IMR-90 (cell line): ENCODE measurements around the gene IGSF3. TPM values are rescaled to one million over a fixed set of nuclear protein-coding genes. Genes with fewer than 3 reads are reported as not detected.

Source experiments
- ATAC-seq: fragments of 200-7000 bp; cut with Tn5 transposase; 2 replicates; pipeline ENCODE4 v1.9.1; 2020; ENCODE audit warnings: low read depth, mild to moderate bottlenecking, moderate library complexity
- BruUV-seq: library from RNA; stranded (reverse); fragments of 400-500 nt; replicated peaks from 2 replicates; lab custom pipeline; 2021; lab: Mats Ljungman, UMichigan
- CTCF ChIA-PET: fragments of 300-600 bp; formaldehyde crosslinking; extraction: SDS; loops from one replicate; lab custom pipeline; 2021; ENCODE audit warnings: antibody characterized with exemption; lab: Yijun Ruan, JAX
- POLR2A ChIA-PET: fragments of 300-600 bp; sonication (Branson Sonifier 250); formaldehyde crosslinking; loops from one replicate; lab custom pipeline; 2022; ENCODE audit warnings: antibody characterized with exemption; ENCODE audit not compliant: unreplicated experiment; lab: Charles Lee
- DNase-seq: peaks from one replicate; pipeline ENCODE4 v3.0.0; 2013
- H2AFZ ChIP-seq: replicated peaks from 2 replicates; pipeline ENCODE3; 2013; ENCODE audit warnings: low read length, mild to moderate bottlenecking; ENCODE audit not compliant: poor library complexity
- H2AK5ac ChIP-seq: 2 replicates; pipeline ENCODE4 v1.6.1; 2013; ENCODE audit warnings: low read depth, low read length, inconsistent platforms
- H2AK9ac ChIP-seq: replicated peaks from 2 replicates; pipeline ENCODE3; 2013; ENCODE audit warnings: mild to moderate bottlenecking, low read depth, low read length, moderate library complexity; ENCODE audit not compliant: poor library complexity
- H2BK120ac ChIP-seq: 2 replicates; pipeline ENCODE4 v1.6.1; 2013; ENCODE audit warnings: low read depth, low read length, inconsistent platforms
- H2BK15ac ChIP-seq: 3 replicates; pipeline ENCODE4 v1.6.1; 2013; ENCODE audit warnings: low read depth, low read length, inconsistent platforms
- H2BK20ac ChIP-seq: 2 replicates; pipeline ENCODE4 v1.6.1; 2013; ENCODE audit warnings: low read depth, mild to moderate bottlenecking, inconsistent platforms, low read length, moderate library complexity
- H2BK5ac ChIP-seq: 2 replicates; pipeline ENCODE4 v1.6.1; 2013; ENCODE audit warnings: mild to moderate bottlenecking, low read depth, low read length, inconsistent platforms; ENCODE audit not compliant: poor library complexity, severe bottlenecking
- H3K14ac ChIP-seq: replicated peaks from 2 replicates; pipeline ENCODE4 v1.6.1; 2013; ENCODE audit warnings: low read depth, low read length, inconsistent platforms
- H3K18ac ChIP-seq: 2 replicates; pipeline ENCODE4 v1.6.1; 2013; ENCODE audit warnings: low read depth, low read length, control low read depth
- H3K23ac ChIP-seq: 2 replicates; pipeline ENCODE4 v1.6.1; 2013; ENCODE audit warnings: low read depth, low read length, inconsistent platforms
- H3K27ac ChIP-seq: 2 replicates; pipeline ENCODE4 v1.5.1; 2013; ENCODE audit warnings: mild to moderate bottlenecking, control low read depth, low read length; ENCODE audit not compliant: insufficient read depth
- H3K27me3 ChIP-seq: 2 replicates; pipeline ENCODE4 v1.6.1; 2013; ENCODE audit warnings: low read length; ENCODE audit not compliant: control insufficient read depth, insufficient read depth
- H3K36me3 ChIP-seq: 2 replicates; pipeline ENCODE4 v1.6.1; 2013; ENCODE audit warnings: low read length, mixed read lengths; ENCODE audit not compliant: control insufficient read depth, insufficient read depth
- H3K4ac ChIP-seq: 2 replicates; pipeline ENCODE4 v1.6.1; 2013; ENCODE audit warnings: low read depth, low read length, inconsistent platforms
- H3K4me1 ChIP-seq: 2 replicates; pipeline ENCODE4 v1.6.1; 2013; ENCODE audit warnings: low read length, mixed read lengths; ENCODE audit not compliant: control insufficient read depth, insufficient read depth
- H3K4me2 ChIP-seq: 2 replicates; pipeline ENCODE4 v1.6.1; 2013; ENCODE audit warnings: low read depth, mild to moderate bottlenecking, control low read depth, low read length, moderate library complexity
- H3K4me3 ChIP-seq: 2 replicates; pipeline ENCODE4 v1.5.1; 2013; ENCODE audit warnings: low read depth, mild to moderate bottlenecking, control low read depth, low read length, moderate library complexity; ENCODE audit not compliant: insufficient read depth
- H3K56ac ChIP-seq: 2 replicates; pipeline ENCODE4 v1.6.1; 2013; ENCODE audit warnings: low read length, inconsistent platforms; ENCODE audit not compliant: insufficient read depth; ENCODE audit errors: extremely low read depth
- H3K79me1 ChIP-seq, 2 experiments: 2 replicates each; pipeline ENCODE4 v1.6.1; 2013; ENCODE audit warnings: low read length in 2 of 2, inconsistent platforms in 1 of 2, low read depth in 1 of 2
- H3K9ac ChIP-seq: 2 replicates; pipeline ENCODE4 v1.6.1; 2013; ENCODE audit warnings: low read depth, low read length, control low read depth
- H3K9me1 ChIP-seq: 2 replicates; pipeline ENCODE4 v1.6.1; 2013; ENCODE audit warnings: low read length, inconsistent platforms; ENCODE audit not compliant: insufficient read depth
- H3K9me3 ChIP-seq: 2 replicates; pipeline ENCODE4 v1.6.1; 2013; ENCODE audit warnings: low read length; ENCODE audit not compliant: control insufficient read depth, insufficient read depth
- H4K20me1 ChIP-seq: 2 replicates; pipeline ENCODE4 v1.6.1; 2013; ENCODE audit warnings: low read length, inconsistent platforms; ENCODE audit not compliant: insufficient read depth
- H4K5ac ChIP-seq: 2 replicates; pipeline ENCODE4 v1.6.1; 2013; ENCODE audit warnings: mild to moderate bottlenecking, low read depth, low read length, control low read depth
- H4K8ac ChIP-seq, 2 experiments: 2 replicates each; pipeline ENCODE4 v1.6.1; 2013; ENCODE audit warnings: low read depth in 2 of 2, low read length in 2 of 2, control low read depth in 1 of 2, inconsistent platforms in 1 of 2
- H4K91ac ChIP-seq: 2 replicates; pipeline ENCODE4 v1.6.1; 2013; ENCODE audit warnings: low read depth, low read length, inconsistent platforms; ENCODE audit not compliant: insufficient read depth
- BHLHE40 ChIP-seq: fragments of 150-350 bp; IDR thresholded peaks from 2 replicates; pipeline ENCODE4 v1.6.1; 2016; ENCODE audit warnings: mild to moderate bottlenecking, low read depth, low read length
- CEBPB ChIP-seq: IDR thresholded peaks from 2 replicates; pipeline ENCODE4 v1.6.1; 2012; ENCODE audit warnings: low read depth, low read length, improper control_type of control experiment
- CHD1 ChIP-seq: IDR thresholded peaks from 2 replicates; pipeline ENCODE4 v1.6.1; 2012; ENCODE audit warnings: low read depth, low read length, improper control_type of control experiment
- CTCF ChIP-seq: conservative IDR thresholded peaks from 2 replicates; pipeline ENCODE4 v1.5.1; 2012; ENCODE audit warnings: mild to moderate bottlenecking, low read depth, low read length, improper control_type of control experiment
- ELK1 ChIP-seq: fragments of 150-350 bp; IDR thresholded peaks from 2 replicates; pipeline ENCODE4 v1.6.1; 2016; ENCODE audit warnings: low read depth, mild to moderate bottlenecking, low read length, moderate library complexity, borderline replicate concordance
- FOS ChIP-seq: fragments of 150-350 bp; IDR thresholded peaks from 2 replicates; pipeline ENCODE4 v1.6.1; 2016; ENCODE audit warnings: low read depth, low read length
- MXI1 ChIP-seq: IDR thresholded peaks from 2 replicates; pipeline ENCODE4 v1.6.1; 2012; ENCODE audit warnings: low read depth, mild to moderate bottlenecking, low read length, moderate library complexity, borderline replicate concordance
- NFE2L2 ChIP-seq: fragments of 150-350 bp; IDR thresholded peaks from 2 replicates; pipeline ENCODE4 v1.6.1; 2016; ENCODE audit warnings: low read depth, mild to moderate bottlenecking, low read length
- POLR2A ChIP-seq: IDR thresholded peaks from 2 replicates; pipeline ENCODE4 v1.6.1; 2012; ENCODE audit warnings: mild to moderate bottlenecking, low read depth, low read length
- RAD21 ChIP-seq: IDR thresholded peaks from 2 replicates; pipeline ENCODE4 v1.6.1; 2012; ENCODE audit warnings: low read length, improper control_type of control experiment
- RCOR1 ChIP-seq: IDR thresholded peaks from 2 replicates; pipeline ENCODE4 v1.6.1; 2012; ENCODE audit warnings: mild to moderate bottlenecking, low read length, improper control_type of control experiment; ENCODE audit not compliant: insufficient replicate concordance
- RFX5 ChIP-seq: IDR thresholded peaks from 2 replicates; pipeline ENCODE4 v1.8.0; 2012; ENCODE audit warnings: low read depth, mild to moderate bottlenecking, low read length, moderate library complexity
- USF2 ChIP-seq: fragments of 150-350 bp; IDR thresholded peaks from 2 replicates; pipeline ENCODE4 v1.6.1; 2017; ENCODE audit warnings: mild to moderate bottlenecking, antibody characterized with exemption, low read length, low read depth
- whole genome bisulfite sequencing, 2 experiments: methylation state at CpG; one replicate each; pipeline versions ENCODE4 v1.1.5 to v1.1.7; 2013; ENCODE audit warnings: missing lambda C conversion rate in 2 of 2; ENCODE audit not compliant: insufficient read length in 1 of 2; ENCODE audit errors: extremely low coverage in 2 of 2; 5-methylcytosine and 5-hydroxymethylcytosine counted together
- dilution Hi-C: fragments of 300-500 bp; cut with HindIII; formaldehyde crosslinking; loops from one replicate; pipeline ENCODE4 v1.14.3; 2018; ENCODE audit warnings: low sequenced_read_pairs; ENCODE audit not compliant: unreplicated experiment
- in situ Hi-C: fragments of 300-500 bp; cut with MboI; formaldehyde crosslinking; loops from 3 replicates; pipeline ENCODE4 v1.14.3; 2019; ENCODE audit warnings: low sequenced_read_pairs, inconsistent platforms, mixed read lengths
- intact Hi-C: fragments of 100-400 bp; cut with micrococcal nuclease; formaldehyde crosslinking; loops from 2 replicates; pipeline ENCODE4 v1.10.0; 2022
- polyA plus RNA-seq, 3 experiments: library from polyadenylated mRNA; depleted of rRNA; stranded (reverse); fragments of >200 nt; gene quantifications; 2 replicates each; pipeline ENCODE4 v1.2.3, GENCODE V29; 2012; ENCODE audit warnings: low replicate concordance in 1 of 3
- total RNA-seq: library from RNA; depleted of rRNA; stranded (reverse); fragments of >200 nt; gene quantifications from 2 replicates; pipeline ENCODE4 v1.2.3, GENCODE V29; 2012

Gene IGSF3
- total and polyA plus RNA-seq, 2 of the 4 experiments (the other 2 are of a cell fraction) = under 0.01 to 0.02 TPM

- TF ChIP-seq USF2 (no peak), NFE2L2 (no peak), RAD21 (no peak), POLR2A (no peak)
Measured at GRCh38 chr1:116664978-116665371, 2.6 kb downstream of the IGSF3 start (continued).

- H3K56ac ChIP-seq = no peak overlapping the region
- intact Hi-C loops (no loop called here), dilution Hi-C loops (no loop called here), in situ Hi-C loops (no loop called here)
- no peak overlapping the region for H2BK5ac ChIP-seq
- no peak for TF ChIP-seq RAD21
- TF ChIP-seq MXI1 = no peak
- no peak for TF ChIP-seq CTCF
- TF ChIP-seq ELK1 = no peak
- TF ChIP-seq CHD1 = no peak
- TF ChIP-seq FOS = no peak
- TF ChIP-seq RFX5 = no peak
- TF ChIP-seq RCOR1 = no peak
- TF ChIP-seq CEBPB = no peak
- TF ChIP-seq NFE2L2 = no peak
- no peak for TF ChIP-seq BHLHE40
- TF ChIP-seq POLR2A = no peak
- H4K8ac ChIP-seq = no peak overlapping the region
- no peaks in the 10 kb centered on the region for H3K79me1 ChIP-seq
- no peak overlapping the region for H4K91ac ChIP-seq
- no peak overlapping the region for H2BK120ac ChIP-seq
- no peak overlapping the region for H3K4ac ChIP-seq
- no peak overlapping the region for H3K14ac ChIP-seq
- H4K20me1 ChIP-seq = no peaks in the 10 kb centered on the region
- ChIA-PET POLR2A (no interaction called here), CTCF (no interaction called here)
- no peak overlapping the region for H2AFZ ChIP-seq
- H3K9me3 ChIP-seq = no peaks in the 10 kb centered on the region
- no TSS peak for BruUV-seq
- H4K5ac ChIP-seq = no peak overlapping the region
- ATAC-seq = no peak
- H3K4me2 ChIP-seq = no peak overlapping the region
- no peak overlapping the region for H3K23ac ChIP-seq
- H3K27me3 ChIP-seq = peaks cover 28% of the 10 kb centered on the region
- no peak overlapping the region for H3K27ac ChIP-seq
- H3K18ac ChIP-seq = no peak overlapping the region
- H3K4me3 ChIP-seq = no peak overlapping the region
- no peaks in the 10 kb centered on the region for H3K36me3 ChIP-seq
- no peaks in the 10 kb centered on the region for H3K4me1 ChIP-seq
- no peak for DNase-seq
- no peak overlapping the region for H2BK20ac ChIP-seq
- H2AK5ac ChIP-seq = no peak overlapping the region
- no peaks in the 10 kb centered on the region for H3K9me1 ChIP-seq
- H2AK9ac ChIP-seq = no peak overlapping the region
- no peak overlapping the region for H3K9ac ChIP-seq
- WGBS, 2 experiments = 57% methylated on average over 2 of the region's 5 CpGs; no CpG with 5 or more reads in 1 of the 2 experiments
- H2BK15ac ChIP-seq = no peak overlapping the region
Measured at GRCh38 chr1:116664366-116664977, 3.1 kb downstream of the IGSF3 start.
